ENCODE measurements around the gene TFAP2A. TPM values are rescaled to one million over a fixed set of nuclear protein-coding genes. Genes with fewer than 3 reads are reported as not detected.

The TFAP2A gene
- total and polyA plus RNA-seq, 9 donors = 0.10 to 0.67 (median 0.15) TPM; not detected in 1

DNA sequence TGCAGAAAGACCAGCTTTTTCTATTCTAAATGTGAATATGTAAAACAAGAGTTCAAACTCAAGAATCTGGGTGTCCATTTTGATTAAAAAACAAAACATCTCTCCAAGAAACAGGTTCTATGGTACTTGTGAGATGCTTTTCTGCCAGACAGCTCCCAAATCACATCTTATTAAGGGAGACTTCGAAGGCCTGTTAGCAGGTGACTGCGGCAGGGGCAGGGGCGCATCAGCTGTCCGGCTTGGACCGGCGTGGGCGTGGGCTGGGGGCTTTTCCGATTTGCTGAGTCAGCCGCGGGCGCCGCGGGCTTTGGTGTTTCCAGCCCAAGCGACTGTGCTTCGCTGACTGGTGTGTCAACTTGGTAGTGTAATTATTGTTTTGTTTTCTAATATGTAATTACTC, 32.6 kb downstream of the TFAP2A start:
- intact Hi-C loops (cut with DNase I) = no loop called here
- no peaks in the 10 kb centered on the region for H3K27me3 ChIP-seq
- no peak for DNase-seq
- WGBS, 3 donors = 2 to 7% (median 2%) methylated on average over 15 of the region's 15 CpGs
- no peak overlapping the region for H3K4me3 ChIP-seq
- H3K27ac ChIP-seq = no peak overlapping the region
- no peak for TF ChIP-seq EP300 (IDR thresholded peaks at IDR 0.05)
- TF ChIP-seq CTCF (IDR thresholded peaks at IDR 0.05) = no peak
- TF ChIP-seq POLR2A (IDR thresholded peaks at IDR 0.05) = no peak
- H3K36me3 ChIP-seq = no peaks in the 10 kb centered on the region
- peaks cover 2% of the 10 kb centered on the region for H3K4me1 ChIP-seq (ENCODE audit: insufficient read depth)
- H3K9me3 ChIP-seq = no peaks in the 10 kb centered on the region

GRCh38 chr6:10381830-10382208, 33.1 kb downstream of the TFAP2A start:
- WGBS, 3 donors = 5 to 9% (median 6%) methylated on average over 26 of the region's 26 CpGs

GRCh38 chr6:10381133-10381829, 33.6 kb downstream of the TFAP2A start:
- intact Hi-C loops (cut with DNase I) = no loop called here
- Histone ChIP-seq H3K27ac (no peak overlapping the region), H3K27me3 (no peaks in the 10 kb centered on the region), H3K4me3 (no peak overlapping the region), H3K4me1 (ENCODE audit: insufficient read depth) (peaks cover 2% of the 10 kb centered on the region), H3K9me3 (no peaks in the 10 kb centered on the region), H3K36me3 (no peaks in the 10 kb centered on the region)
- TF ChIP-seq EP300 (IDR thresholded peaks at IDR 0.05) (no peak), POLR2A (IDR thresholded peaks at IDR 0.05) (no peak), CTCF (IDR thresholded peaks at IDR 0.05) (no peak)
- DNase-seq = no peak
- 3 to 5% (median 3%) methylated on average over 26 to 34 of the region's 34 CpGs for WGBS, 3 donors

More at GRCh38 chr6:10381830-10382208, 33.1 kb downstream of the TFAP2A start:
- TF ChIP-seq POLR2A (IDR thresholded peaks at IDR 0.05) (no peak), CTCF (IDR thresholded peaks at IDR 0.05) (no peak), EP300 (IDR thresholded peaks at IDR 0.05) (no peak)
- Histone ChIP-seq H3K4me1 (ENCODE audit: insufficient read depth) (peaks cover 2% of the 10 kb centered on the region), H3K27me3 (no peaks in the 10 kb centered on the region), H3K9me3 (no peaks in the 10 kb centered on the region), H3K27ac (no peak overlapping the region), H3K4me3 (no peak overlapping the region), H3K36me3 (no peaks in the 10 kb centered on the region)
- intact Hi-C loops (cut with DNase I) = no loop called here
- no peak for DNase-seq

DNA sequence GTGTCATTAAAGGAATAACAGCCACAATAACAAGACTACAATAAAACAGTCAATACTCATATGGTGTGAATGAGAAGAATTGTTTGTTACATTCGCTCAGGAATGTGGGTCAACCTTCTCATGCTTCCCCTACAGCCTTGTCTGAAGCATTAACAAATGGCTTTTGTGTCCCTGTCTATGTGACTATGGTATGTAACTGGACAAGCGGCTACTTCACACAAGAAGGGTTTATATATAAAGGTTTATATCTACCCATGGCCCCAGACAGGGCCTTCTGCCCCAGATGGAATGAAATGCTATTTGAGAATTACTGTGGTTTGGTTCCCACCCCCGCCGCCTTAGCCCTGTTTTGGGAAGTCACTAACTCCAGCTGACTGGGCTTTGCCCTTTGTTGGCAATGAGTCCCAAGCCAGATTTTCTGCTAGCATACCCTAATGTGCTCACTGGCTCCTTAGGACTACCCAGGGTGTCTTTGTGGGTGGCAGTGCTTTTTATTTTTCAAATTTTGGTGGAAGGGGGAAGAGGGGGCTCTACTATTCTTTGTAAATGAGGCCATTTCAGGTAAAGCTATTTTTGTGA, 39.4 kb downstream of the TFAP2A start:
- WGBS, 3 donors = 81 to 86% (median 83%) methylated on average over 4 of the region's 4 CpGs
- no peaks in the 10 kb centered on the region for H3K27me3 ChIP-seq
- intact Hi-C loops (cut with DNase I) = no loop called here
- no peaks in the 10 kb centered on the region for H3K4me1 ChIP-seq (ENCODE audit: insufficient read depth)
- no peaks in the 10 kb centered on the region for H3K9me3 ChIP-seq
- DNase-seq = no peak
- no peaks in the 10 kb centered on the region for H3K36me3 ChIP-seq
- H3K4me3 ChIP-seq = no peak overlapping the region
- no peak overlapping the region for H3K27ac ChIP-seq
- TF ChIP-seq POLR2A (IDR thresholded peaks at IDR 0.05) (no peak), EP300 (IDR thresholded peaks at IDR 0.05) (no peak), CTCF (IDR thresholded peaks at IDR 0.05) (no peak)

All from ovary (tissue), 9 donors.